HG03354 (cell line): ENCODE measurements around the gene MYO15B.

Experiments
- ATAC-seq: cut with Tn5 transposase; IDR thresholded peaks from one replicate; pipeline ENCODE4 v1.9.1; 2021; ENCODE audit warnings: mild to moderate bottlenecking; ENCODE audit not compliant: unreplicated experiment, poor library complexity, severe bottlenecking

MYO15B gene

DNA sequence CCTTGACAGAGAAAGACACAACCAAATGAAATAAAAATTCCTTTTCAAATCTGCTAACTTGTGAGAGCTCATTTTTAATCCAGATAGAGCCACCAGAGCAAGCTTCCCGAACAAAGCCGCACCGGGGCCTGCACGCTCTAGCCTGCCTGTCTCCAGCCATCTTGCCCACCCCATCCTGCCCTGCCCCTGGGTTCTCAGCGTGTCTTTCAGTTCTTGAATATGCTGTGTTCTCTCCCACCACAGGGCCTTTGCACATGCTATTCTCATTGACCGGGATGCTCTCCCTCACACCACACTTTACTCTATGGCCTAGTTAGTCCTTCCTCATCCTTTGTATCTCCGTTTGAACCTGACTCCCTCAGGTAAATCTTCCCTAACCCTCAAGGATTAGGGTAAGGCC is 60.3 kb downstream of the MYO15B start:
- ATAC-seq = no peak

DNA sequence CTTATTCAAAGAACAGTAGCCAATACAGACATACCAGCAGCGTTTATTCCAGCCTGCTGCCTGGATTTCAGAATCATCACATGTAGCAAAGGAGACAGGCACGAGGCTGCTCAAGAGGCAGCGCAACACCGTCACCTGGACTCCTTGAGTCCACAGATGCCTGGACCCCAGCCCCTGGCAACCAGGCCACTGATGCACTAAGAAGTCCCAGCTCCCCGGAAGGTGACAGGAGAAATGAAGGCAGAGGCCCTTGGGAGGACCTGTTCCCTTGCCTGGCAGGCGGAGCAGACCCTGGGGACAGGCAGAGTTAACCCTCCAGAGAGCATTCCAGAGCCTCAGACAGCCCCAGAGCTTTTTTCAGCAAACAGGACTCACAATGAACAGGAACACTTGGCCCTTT is 62.1 kb downstream of the MYO15B start:
- ATAC-seq = no peak

DNA sequence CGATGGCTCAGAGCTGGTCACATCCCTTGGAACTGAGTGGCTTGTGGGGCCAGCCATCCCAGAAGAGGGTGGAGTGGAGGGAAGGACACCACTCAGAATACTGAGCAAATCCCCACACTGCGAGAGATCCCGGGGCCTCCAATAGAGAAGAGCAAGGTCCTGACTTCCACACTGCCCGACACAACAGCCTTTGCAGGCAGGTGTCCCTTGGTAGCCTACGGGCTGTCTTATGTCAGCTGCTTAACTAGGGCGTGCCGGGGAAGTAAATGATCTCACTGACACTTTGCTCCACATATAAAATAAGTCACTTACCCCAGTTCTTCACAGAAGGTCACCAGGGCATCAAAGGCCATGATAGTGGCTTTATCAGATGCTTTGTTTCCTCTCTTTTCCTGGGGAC is 63.3 kb downstream of the MYO15B start:
- ATAC-seq = no peak

DNA sequence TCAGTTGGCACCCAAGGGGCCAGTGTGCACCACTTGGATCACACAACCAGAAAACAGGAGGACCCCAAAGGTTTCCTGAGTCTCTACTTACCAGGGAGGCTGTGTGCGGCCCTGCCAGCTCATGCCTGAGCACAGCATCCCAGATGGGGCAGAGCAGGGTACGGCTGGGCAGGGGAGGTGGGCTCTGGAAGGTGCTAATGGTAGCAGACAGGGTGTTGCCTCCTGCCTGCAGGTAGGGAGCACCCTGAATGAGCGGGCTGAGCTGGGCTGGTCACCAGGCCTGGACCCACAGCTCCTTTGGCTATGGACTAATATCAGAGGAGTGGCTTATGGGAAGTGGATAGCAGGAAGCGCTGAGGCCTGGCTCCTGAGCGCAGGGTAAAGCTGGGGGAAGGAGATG is 64.7 kb downstream of the MYO15B start:
- ATAC-seq = no peak

DNA sequence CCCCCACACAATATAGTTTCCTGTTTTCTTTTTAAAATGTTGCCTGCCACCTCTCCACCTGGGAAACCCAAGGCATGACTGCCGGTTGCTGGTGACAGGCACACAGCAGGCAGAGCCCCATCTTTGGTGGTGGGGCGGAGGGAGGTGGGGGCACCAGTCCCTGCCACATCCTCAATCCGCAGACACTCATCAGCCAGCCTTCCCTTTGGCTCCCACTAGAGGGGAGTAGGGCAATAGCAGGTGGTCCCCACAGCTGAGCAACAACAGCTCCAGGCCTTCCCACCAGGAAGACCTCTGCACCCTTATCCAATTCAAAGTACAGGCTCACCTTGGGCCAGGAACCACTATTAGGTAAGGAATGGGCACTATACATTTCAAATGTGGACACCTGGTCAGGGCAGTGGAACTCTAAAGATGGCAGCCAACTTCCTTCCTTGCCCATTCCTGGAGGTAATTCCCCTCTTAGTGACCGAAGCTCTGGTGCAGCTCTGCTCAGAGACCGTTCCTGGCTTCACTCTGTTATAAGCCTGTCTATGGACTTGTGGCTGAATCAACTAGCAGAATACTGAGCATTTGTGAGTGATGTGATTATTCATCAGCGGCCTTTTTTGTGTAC is 65.4 kb downstream of the MYO15B start:
- ATAC-seq = no peak

DNA sequence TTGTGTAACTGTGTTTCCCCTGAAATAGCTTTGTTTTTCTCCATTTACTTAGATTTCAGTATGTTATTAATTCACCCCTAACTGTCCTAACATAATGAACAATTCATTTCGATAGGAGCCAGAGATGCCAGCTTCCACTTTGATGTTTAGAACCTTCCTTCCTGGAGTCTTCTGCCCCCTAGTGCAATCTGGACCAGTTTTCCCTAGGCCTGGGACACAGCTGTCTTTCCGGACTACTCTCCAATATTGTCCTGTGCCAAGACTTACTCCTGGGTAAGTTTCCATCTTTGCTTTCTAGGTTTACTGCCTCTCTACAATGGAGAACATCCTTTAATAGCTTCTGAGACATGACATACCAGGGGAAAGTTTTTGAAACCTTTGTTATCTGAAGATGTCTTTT is 66.6 kb downstream of the MYO15B start:
- no peak for ATAC-seq

DNA sequence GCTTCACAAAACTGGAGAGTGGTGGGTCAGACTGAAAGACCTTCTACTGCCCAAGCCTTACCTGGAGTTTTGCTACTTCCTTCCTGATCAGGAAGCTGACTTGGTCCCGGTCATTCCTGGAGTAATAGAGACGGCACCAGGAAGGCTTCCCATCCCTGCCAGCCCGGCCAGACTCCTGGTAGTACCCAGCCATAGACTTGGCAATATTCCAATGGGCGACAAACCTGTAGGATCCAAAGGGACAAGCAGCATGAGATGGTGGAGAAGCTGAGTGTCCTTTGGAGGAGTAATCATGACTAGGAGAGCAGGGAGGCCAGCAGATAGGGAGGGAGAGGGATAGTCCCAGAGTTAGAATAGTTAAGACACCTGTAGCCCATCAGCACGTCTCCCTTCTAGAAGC is 70.6 kb downstream of the MYO15B start:
- ATAC-seq = no peak

DNA sequence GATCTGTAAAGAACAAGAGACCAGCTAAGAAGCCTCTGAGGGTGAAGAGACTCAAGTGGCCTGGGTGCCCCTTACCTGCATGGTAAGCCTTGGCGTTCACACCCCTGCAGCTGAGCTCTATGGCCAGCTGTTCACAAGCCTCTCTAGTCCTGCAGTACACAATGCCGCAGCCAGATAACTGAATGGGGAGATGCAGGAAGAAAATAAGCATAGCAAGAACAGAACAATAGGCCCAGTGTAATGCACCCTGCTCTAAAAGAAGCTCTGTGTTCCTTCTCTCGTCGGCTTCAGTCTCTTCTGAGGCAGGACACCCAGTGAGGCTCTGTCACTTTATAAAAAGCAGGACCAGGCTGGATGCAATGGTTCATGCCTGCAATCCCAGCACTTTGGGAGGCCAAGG is 73.9 kb downstream of the MYO15B start:
- ATAC-seq = no peak

DNA sequence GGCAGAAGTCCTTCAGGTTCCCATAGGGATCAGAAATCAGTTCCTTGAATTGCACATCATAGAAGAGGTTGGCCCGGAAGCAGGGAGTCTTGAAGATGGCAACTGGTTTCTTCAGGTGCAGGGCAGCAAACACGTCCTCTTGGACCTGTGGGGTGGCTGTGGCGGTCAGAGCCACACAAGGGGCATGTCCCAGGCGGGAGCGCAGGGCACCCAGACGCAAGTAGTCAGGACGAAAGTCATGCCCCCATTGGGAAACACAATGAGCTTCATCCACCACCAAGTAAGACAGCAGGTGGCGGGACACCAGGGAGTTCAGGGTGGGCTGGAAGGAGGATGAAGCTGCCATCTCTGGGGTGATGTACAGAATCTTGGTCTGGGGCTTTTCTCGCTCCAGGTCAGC is 74.9 kb downstream of the MYO15B start:
- no peak for ATAC-seq

DNA sequence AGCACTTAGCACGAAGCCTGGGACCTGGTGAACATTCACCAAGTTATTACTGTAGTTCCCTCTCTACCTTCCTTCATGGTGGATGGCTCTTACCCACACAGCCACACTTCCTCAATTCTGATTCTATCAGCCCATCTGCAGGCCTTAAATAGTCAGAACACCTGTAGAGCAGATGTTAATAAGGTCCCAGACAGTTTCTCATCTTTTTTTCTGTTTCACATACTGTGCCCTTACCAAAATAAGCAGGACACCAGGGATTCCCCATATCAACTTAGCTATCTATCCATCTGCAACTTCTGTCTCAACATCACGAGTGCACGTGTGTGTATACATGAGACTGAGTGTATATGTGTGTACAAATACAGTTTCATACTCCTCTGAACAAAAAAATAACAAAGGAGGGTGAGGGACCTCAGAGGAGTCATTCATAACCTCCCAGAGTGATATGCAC is 76.5 kb downstream of the MYO15B start:
- ATAC-seq = peak; percentile 76

DNA sequence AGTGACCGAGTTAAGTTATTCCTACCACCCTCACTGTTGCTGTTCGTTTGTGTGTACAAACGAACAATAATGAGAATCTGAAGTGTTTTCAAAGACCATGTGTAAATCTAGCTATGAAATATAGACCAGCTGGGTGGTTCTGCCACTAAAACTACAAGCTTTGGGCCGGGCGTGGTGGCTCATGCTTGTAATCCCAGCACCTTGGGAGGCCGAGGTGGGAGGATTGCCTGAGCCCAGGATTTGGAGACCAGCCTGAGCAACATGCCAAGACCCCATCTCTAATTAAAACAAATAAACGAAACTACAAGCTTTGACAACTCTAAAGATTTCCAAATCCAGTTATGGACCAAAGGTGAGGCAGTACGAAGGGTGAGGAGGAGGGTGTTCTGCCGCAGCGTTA is 78.4 kb downstream of the MYO15B start:
- no peak for ATAC-seq

DNA sequence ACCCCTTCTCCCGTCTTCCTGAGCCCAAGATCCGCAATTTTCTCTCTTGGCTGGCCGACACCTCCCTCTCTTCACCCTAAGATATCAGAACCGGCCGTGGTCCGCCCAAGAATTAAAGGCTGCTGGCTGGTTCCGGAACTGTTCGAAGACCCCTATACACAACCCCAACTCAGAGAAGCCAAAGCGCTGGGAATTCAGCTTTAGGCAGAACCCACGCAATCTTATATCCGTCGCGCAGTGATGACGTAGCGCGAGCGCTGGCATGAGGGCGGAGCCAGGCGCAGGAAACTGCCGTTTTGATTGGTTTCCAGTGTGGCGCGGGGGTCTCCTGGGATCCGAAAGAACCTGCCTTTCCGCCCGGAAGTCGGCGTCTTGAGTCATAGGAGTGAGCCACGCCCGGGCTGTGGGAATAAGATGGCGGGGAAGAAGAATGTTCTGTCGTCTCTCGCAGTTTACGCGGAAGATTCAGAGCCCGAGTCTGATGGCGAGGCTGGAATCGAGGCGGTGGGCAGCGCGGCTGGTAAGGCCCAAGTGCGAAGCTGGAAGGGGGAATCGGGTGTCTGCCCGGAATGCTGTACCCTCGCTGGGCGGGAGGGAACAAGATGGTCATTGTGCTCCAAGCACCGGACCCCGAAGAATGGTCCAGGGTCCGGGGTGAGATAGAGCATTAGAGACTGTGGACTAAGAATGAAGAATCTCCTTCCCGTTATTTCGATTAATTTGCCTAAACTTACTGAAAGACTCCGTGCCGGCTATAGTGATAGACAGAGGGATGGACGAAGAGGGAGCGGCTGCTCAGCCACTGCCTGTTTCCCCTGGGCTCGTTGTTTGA is 79.6 kb downstream of the MYO15B start, which contains the start of the genes RECQL5 and SAP30BP:
Gene RECQL5 (minus strand): TSS at position 196 of the 832 bp plus-strand sequence. CDS start 597 bp downstream, outside the sequence.
Gene SAP30BP (plus strand): TSS at position 380 of the 832 bp plus-strand sequence. CDS start 35 bp downstream, at position 415.
- peak; percentile 78 for ATAC-seq

DNA sequence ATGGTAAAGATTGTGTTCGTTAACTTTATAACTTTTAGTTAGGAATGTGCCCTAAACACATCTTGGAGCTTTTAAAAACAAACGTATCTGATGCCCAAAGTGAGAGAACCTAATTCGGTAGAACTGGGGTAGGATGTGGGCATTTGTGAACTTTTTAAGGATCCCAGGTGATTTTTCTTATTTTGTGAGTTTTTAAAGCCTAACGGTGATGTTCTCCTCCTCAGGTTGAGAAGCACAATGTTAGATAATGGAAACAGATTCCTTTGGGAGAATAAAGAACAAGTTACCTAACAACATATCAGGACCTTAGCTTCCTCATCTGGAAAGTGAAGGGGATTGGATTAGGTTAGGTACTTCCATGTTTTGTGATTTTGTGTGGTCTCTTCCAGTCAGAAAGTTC is 80.2 kb downstream of the MYO15B start:
- ATAC-seq = no peak

DNA sequence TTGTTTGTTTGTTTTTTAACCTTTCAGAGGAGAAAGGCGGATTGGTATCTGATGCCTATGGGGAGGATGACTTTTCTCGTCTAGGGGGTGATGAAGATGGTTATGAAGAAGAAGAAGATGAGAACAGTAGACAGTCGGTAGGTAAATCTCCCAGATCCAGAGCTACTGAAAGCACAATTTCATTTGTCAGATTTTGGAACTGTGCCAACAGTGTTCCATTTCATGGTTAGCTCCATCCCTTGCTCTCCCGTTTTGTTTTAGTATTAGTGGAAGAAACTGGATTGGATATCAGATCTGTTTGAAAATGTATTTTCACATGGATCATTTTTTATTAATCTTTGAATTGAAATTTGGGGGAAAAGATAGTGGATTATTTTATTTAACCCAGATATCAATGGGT is 80.9 kb downstream of the MYO15B start:
- ATAC-seq = no peak

DNA sequence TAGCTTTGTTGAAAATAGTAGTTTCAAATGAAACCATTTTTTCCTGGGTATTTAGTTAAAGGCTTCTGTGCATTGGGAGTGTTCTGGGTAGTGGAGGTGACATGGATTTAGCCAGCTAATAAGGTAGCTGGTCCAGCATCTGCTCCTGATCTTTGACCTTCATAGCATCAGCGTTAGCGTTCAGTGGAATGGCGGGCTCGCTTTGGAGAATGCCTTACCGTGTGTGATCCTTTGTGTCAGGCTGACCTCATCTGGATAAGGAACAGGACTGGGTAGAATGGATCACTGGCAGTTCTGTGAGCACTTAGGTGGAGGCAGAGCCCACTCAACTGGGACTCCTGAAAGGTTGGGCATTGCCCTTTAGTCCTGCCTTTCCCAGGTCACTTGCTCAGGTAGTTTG is 83.3 kb downstream of the MYO15B start:
- ATAC-seq = no peak

DNA sequence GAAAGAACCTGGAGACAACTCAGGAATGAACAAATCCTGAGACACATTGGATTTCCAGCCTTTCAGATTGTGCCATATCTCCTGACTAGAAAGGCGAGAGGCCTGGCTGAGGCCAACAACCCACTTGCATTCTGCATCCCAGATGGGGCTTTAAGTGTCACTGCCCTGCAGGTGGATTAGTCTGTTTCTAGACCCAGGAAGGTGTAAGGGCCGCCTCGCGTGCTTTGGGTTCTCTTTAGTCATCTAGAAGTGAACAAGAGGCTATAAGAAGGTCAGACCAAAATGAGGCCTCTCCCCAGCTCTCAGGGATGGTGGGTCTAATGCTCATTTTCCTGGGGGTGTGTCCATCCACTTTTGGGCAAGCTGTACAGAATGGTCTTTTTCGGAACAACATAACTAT is 84.4 kb downstream of the MYO15B start:
- no peak for ATAC-seq

DNA sequence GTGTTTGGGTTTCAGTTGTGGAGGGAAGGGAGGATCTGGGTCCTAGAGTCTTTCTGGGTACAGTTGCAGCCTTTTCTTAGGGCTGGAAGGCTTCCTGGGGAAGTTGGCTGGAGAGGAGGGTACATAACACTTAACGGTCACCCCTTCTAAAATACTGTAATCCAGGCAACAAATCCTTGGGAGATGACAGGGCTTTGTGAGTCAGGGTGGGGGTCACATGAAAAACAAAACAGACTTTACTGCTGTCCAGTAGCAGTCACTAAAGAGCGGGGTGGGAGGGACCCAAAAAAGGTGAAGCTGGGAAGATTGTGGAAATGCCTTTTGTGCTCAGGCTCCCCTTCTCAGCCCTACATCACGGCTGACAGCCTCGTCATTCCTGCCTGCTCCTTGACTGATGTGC is 85.9 kb downstream of the MYO15B start:
- no peak for ATAC-seq
